IMR-90 (cell line): ENCODE results near the gene ARID5A. TPM values are rescaled to one million over a fixed set of nuclear protein-coding genes. Genes with fewer than 3 reads are reported as not detected.

ENCODE experiments used
- ATAC-seq: fragments of 200-7000 bp; cut with Tn5 transposase; 2 replicates; pipeline ENCODE4 v1.9.1; 2020; ENCODE audit warnings: low read depth, mild to moderate bottlenecking, moderate library complexity
- BruUV-seq: library from RNA; stranded (reverse); fragments of 400-500 nt; replicated peaks from 2 replicates; lab custom pipeline; 2021; lab: Mats Ljungman, UMichigan
- CTCF ChIA-PET: fragments of 300-600 bp; formaldehyde crosslinking; extraction: SDS; loops from one replicate; lab custom pipeline; 2021; ENCODE audit warnings: antibody characterized with exemption; lab: Yijun Ruan, JAX
- POLR2A ChIA-PET: fragments of 300-600 bp; sonication (Branson Sonifier 250); formaldehyde crosslinking; loops from one replicate; lab custom pipeline; 2022; ENCODE audit warnings: antibody characterized with exemption; ENCODE audit not compliant: unreplicated experiment; lab: Charles Lee
- DNase-seq: peaks from one replicate; pipeline ENCODE4 v3.0.0; 2013
- H2AFZ ChIP-seq: replicated peaks from 2 replicates; pipeline ENCODE3; 2013; ENCODE audit warnings: low read length, mild to moderate bottlenecking; ENCODE audit not compliant: poor library complexity
- H2AK5ac ChIP-seq: 2 replicates; pipeline ENCODE4 v1.6.1; 2013; ENCODE audit warnings: low read depth, low read length, inconsistent platforms
- H2AK9ac ChIP-seq: replicated peaks from 2 replicates; pipeline ENCODE3; 2013; ENCODE audit warnings: mild to moderate bottlenecking, low read depth, low read length, moderate library complexity; ENCODE audit not compliant: poor library complexity
- H2BK120ac ChIP-seq: 2 replicates; pipeline ENCODE4 v1.6.1; 2013; ENCODE audit warnings: low read depth, low read length, inconsistent platforms
- H2BK15ac ChIP-seq: 3 replicates; pipeline ENCODE4 v1.6.1; 2013; ENCODE audit warnings: low read depth, low read length, inconsistent platforms
- H2BK20ac ChIP-seq: 2 replicates; pipeline ENCODE4 v1.6.1; 2013; ENCODE audit warnings: low read depth, mild to moderate bottlenecking, inconsistent platforms, low read length, moderate library complexity
- H2BK5ac ChIP-seq: 2 replicates; pipeline ENCODE4 v1.6.1; 2013; ENCODE audit warnings: mild to moderate bottlenecking, low read depth, low read length, inconsistent platforms; ENCODE audit not compliant: poor library complexity, severe bottlenecking
- H3K14ac ChIP-seq: replicated peaks from 2 replicates; pipeline ENCODE4 v1.6.1; 2013; ENCODE audit warnings: low read depth, low read length, inconsistent platforms
- H3K18ac ChIP-seq: 2 replicates; pipeline ENCODE4 v1.6.1; 2013; ENCODE audit warnings: low read depth, low read length, control low read depth
- H3K23ac ChIP-seq: 2 replicates; pipeline ENCODE4 v1.6.1; 2013; ENCODE audit warnings: low read depth, low read length, inconsistent platforms
- H3K27ac ChIP-seq: 2 replicates; pipeline ENCODE4 v1.5.1; 2013; ENCODE audit warnings: mild to moderate bottlenecking, control low read depth, low read length; ENCODE audit not compliant: insufficient read depth
- H3K27me3 ChIP-seq: 2 replicates; pipeline ENCODE4 v1.6.1; 2013; ENCODE audit warnings: low read length; ENCODE audit not compliant: control insufficient read depth, insufficient read depth
- H3K36me3 ChIP-seq: 2 replicates; pipeline ENCODE4 v1.6.1; 2013; ENCODE audit warnings: low read length, mixed read lengths; ENCODE audit not compliant: control insufficient read depth, insufficient read depth
- H3K4ac ChIP-seq: 2 replicates; pipeline ENCODE4 v1.6.1; 2013; ENCODE audit warnings: low read depth, low read length, inconsistent platforms
- H3K4me1 ChIP-seq: 2 replicates; pipeline ENCODE4 v1.6.1; 2013; ENCODE audit warnings: low read length, mixed read lengths; ENCODE audit not compliant: control insufficient read depth, insufficient read depth
- H3K4me2 ChIP-seq: 2 replicates; pipeline ENCODE4 v1.6.1; 2013; ENCODE audit warnings: low read depth, mild to moderate bottlenecking, control low read depth, low read length, moderate library complexity
- H3K4me3 ChIP-seq: 2 replicates; pipeline ENCODE4 v1.5.1; 2013; ENCODE audit warnings: low read depth, mild to moderate bottlenecking, control low read depth, low read length, moderate library complexity; ENCODE audit not compliant: insufficient read depth
- H3K56ac ChIP-seq: 2 replicates; pipeline ENCODE4 v1.6.1; 2013; ENCODE audit warnings: low read length, inconsistent platforms; ENCODE audit not compliant: insufficient read depth; ENCODE audit errors: extremely low read depth
- H3K79me1 ChIP-seq, 2 experiments: 2 replicates each; pipeline ENCODE4 v1.6.1; 2013; ENCODE audit warnings: low read length in 2 of 2, inconsistent platforms in 1 of 2, low read depth in 1 of 2
- H3K9ac ChIP-seq: 2 replicates; pipeline ENCODE4 v1.6.1; 2013; ENCODE audit warnings: low read depth, low read length, control low read depth
- H3K9me1 ChIP-seq: 2 replicates; pipeline ENCODE4 v1.6.1; 2013; ENCODE audit warnings: low read length, inconsistent platforms; ENCODE audit not compliant: insufficient read depth
- H3K9me3 ChIP-seq: 2 replicates; pipeline ENCODE4 v1.6.1; 2013; ENCODE audit warnings: low read length; ENCODE audit not compliant: control insufficient read depth, insufficient read depth
- H4K20me1 ChIP-seq: 2 replicates; pipeline ENCODE4 v1.6.1; 2013; ENCODE audit warnings: low read length, inconsistent platforms; ENCODE audit not compliant: insufficient read depth
- H4K5ac ChIP-seq: 2 replicates; pipeline ENCODE4 v1.6.1; 2013; ENCODE audit warnings: mild to moderate bottlenecking, low read depth, low read length, control low read depth
- H4K8ac ChIP-seq, 2 experiments: 2 replicates each; pipeline ENCODE4 v1.6.1; 2013; ENCODE audit warnings: low read depth in 2 of 2, low read length in 2 of 2, control low read depth in 1 of 2, inconsistent platforms in 1 of 2
- H4K91ac ChIP-seq: 2 replicates; pipeline ENCODE4 v1.6.1; 2013; ENCODE audit warnings: low read depth, low read length, inconsistent platforms; ENCODE audit not compliant: insufficient read depth
- BHLHE40 ChIP-seq: fragments of 150-350 bp; IDR thresholded peaks from 2 replicates; pipeline ENCODE4 v1.6.1; 2016; ENCODE audit warnings: mild to moderate bottlenecking, low read depth, low read length
- CEBPB ChIP-seq: IDR thresholded peaks from 2 replicates; pipeline ENCODE4 v1.6.1; 2012; ENCODE audit warnings: low read depth, low read length, improper control_type of control experiment
- CHD1 ChIP-seq: IDR thresholded peaks from 2 replicates; pipeline ENCODE4 v1.6.1; 2012; ENCODE audit warnings: low read depth, low read length, improper control_type of control experiment
- CTCF ChIP-seq: conservative IDR thresholded peaks from 2 replicates; pipeline ENCODE4 v1.5.1; 2012; ENCODE audit warnings: mild to moderate bottlenecking, low read depth, low read length, improper control_type of control experiment
- FOS ChIP-seq: fragments of 150-350 bp; IDR thresholded peaks from 2 replicates; pipeline ENCODE4 v1.6.1; 2016; ENCODE audit warnings: low read depth, low read length
- MAFK ChIP-seq: IDR thresholded peaks from 2 replicates; pipeline ENCODE4 v1.6.1; 2012; ENCODE audit warnings: low read depth, low read length, improper control_type of control experiment
- MAZ ChIP-seq: IDR thresholded peaks from 2 replicates; pipeline ENCODE4 v1.6.1; 2012; ENCODE audit warnings: low read depth, mild to moderate bottlenecking, low read length, improper control_type of control experiment, moderate library complexity, borderline replicate concordance
- MXI1 ChIP-seq: IDR thresholded peaks from 2 replicates; pipeline ENCODE4 v1.6.1; 2012; ENCODE audit warnings: low read depth, mild to moderate bottlenecking, low read length, moderate library complexity, borderline replicate concordance
- NFE2L2 ChIP-seq: fragments of 150-350 bp; IDR thresholded peaks from 2 replicates; pipeline ENCODE4 v1.6.1; 2016; ENCODE audit warnings: low read depth, mild to moderate bottlenecking, low read length
- POLR2A ChIP-seq: IDR thresholded peaks from 2 replicates; pipeline ENCODE4 v1.6.1; 2012; ENCODE audit warnings: mild to moderate bottlenecking, low read depth, low read length
- RAD21 ChIP-seq: IDR thresholded peaks from 2 replicates; pipeline ENCODE4 v1.6.1; 2012; ENCODE audit warnings: low read length, improper control_type of control experiment
- RCOR1 ChIP-seq: IDR thresholded peaks from 2 replicates; pipeline ENCODE4 v1.6.1; 2012; ENCODE audit warnings: mild to moderate bottlenecking, low read length, improper control_type of control experiment; ENCODE audit not compliant: insufficient replicate concordance
- RFX5 ChIP-seq: IDR thresholded peaks from 2 replicates; pipeline ENCODE4 v1.8.0; 2012; ENCODE audit warnings: low read depth, mild to moderate bottlenecking, low read length, moderate library complexity
- SMC3 ChIP-seq: fragments of 150-350 bp; IDR thresholded peaks from 2 replicates; pipeline ENCODE4 v1.6.1; 2016; ENCODE audit warnings: low read depth, mild to moderate bottlenecking, antibody characterized with exemption, low read length, moderate library complexity
- USF2 ChIP-seq: fragments of 150-350 bp; IDR thresholded peaks from 2 replicates; pipeline ENCODE4 v1.6.1; 2017; ENCODE audit warnings: mild to moderate bottlenecking, antibody characterized with exemption, low read length, low read depth
- WGBS, 2 experiments: methylation state at CpG; one replicate each; pipeline versions ENCODE4 v1.1.5 to v1.1.7; 2013; ENCODE audit warnings: missing lambda C conversion rate in 2 of 2; ENCODE audit not compliant: insufficient read length in 1 of 2; ENCODE audit errors: extremely low coverage in 2 of 2; 5-methylcytosine and 5-hydroxymethylcytosine counted together
- dilution Hi-C: fragments of 300-500 bp; cut with HindIII; formaldehyde crosslinking; loops from one replicate; pipeline ENCODE4 v1.14.3; 2018; ENCODE audit warnings: low sequenced_read_pairs; ENCODE audit not compliant: unreplicated experiment
- in situ Hi-C: fragments of 300-500 bp; cut with MboI; formaldehyde crosslinking; loops from 3 replicates; pipeline ENCODE4 v1.14.3; 2019; ENCODE audit warnings: low sequenced_read_pairs, inconsistent platforms, mixed read lengths
- intact Hi-C: fragments of 100-400 bp; cut with micrococcal nuclease; formaldehyde crosslinking; loops from 2 replicates; pipeline ENCODE4 v1.10.0; 2022
- polyA plus RNA-seq, 3 experiments: library from polyadenylated mRNA; depleted of rRNA; stranded (reverse); fragments of >200 nt; gene quantifications; 2 replicates each; pipeline ENCODE4 v1.2.3, GENCODE V29; 2012; ENCODE audit warnings: low replicate concordance in 1 of 3
- total RNA-seq: library from RNA; depleted of rRNA; stranded (reverse); fragments of >200 nt; gene quantifications from 2 replicates; pipeline ENCODE4 v1.2.3, GENCODE V29; 2012
- TF ChIP-seq, protein P1 (sequence below): fragments of 150-350 bp; IDR thresholded peaks from 2 replicates; pipeline ENCODE4 v1.6.1; 2016; ENCODE audit warnings: low read depth, mild to moderate bottlenecking, low read length, moderate library complexity, borderline replicate concordance

ARID5A gene
- total and polyA plus RNA-seq, 2 of the 4 experiments (the other 2 are of a cell fraction), result 2.3 to 6.7 TPM

DNA sequence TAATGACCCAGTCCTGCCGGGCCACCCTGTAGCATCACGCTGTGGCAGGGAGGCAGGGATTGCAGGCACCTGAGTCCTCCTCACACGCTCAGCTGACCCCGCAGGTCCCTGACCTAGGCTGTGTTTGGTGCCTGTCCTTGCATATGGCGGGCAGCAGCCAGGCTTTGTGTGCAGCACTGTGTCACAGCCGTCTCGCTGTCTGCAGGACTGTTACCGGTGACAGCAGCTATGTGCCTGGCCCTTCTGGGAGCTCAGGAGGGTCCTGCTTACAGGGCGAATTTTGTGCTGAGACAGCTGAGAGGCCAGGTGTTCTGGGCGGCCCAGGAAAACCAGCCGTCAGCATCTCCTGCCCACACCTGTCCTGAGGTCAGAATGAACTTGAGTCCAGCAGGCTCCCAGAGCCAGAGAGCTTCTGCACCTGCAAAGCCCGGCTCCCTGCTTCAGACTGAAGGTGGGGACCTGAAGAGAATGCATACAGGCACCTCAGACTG is 10.4 kb upstream of the ARID5A start:
- H2AFZ ChIP-seq, result no peak overlapping the region
- H3K4me3 ChIP-seq, result no peak overlapping the region
- no peak overlapping the region for H2BK5ac ChIP-seq
- H3K9ac ChIP-seq, result no peak overlapping the region
- H3K23ac ChIP-seq, result no peak overlapping the region
- H2BK20ac ChIP-seq, result no peak overlapping the region
- H3K9me1 ChIP-seq, result no peaks in the 10 kb centered on the region; the same call in 1 of the 2 replicates
- no peak overlapping the region for H4K8ac ChIP-seq
- peaks cover 30% of the 10 kb centered on the region for H3K27me3 ChIP-seq
- in situ Hi-C loops (no loop called here), intact Hi-C loops (no loop called here), dilution Hi-C loops (no loop called here)
- no peak overlapping the region for H2BK15ac ChIP-seq
- H3K4me1 ChIP-seq, result peaks cover 16% of the 10 kb centered on the region
- H4K91ac ChIP-seq, result no peak overlapping the region
- POLR2A ChIA-PET, result no interaction called here
- no peak overlapping the region for H2AK5ac ChIP-seq
- no peak overlapping the region for H3K14ac ChIP-seq
- no peaks in the 10 kb centered on the region for H3K9me3 ChIP-seq
- no peak overlapping the region for H4K5ac ChIP-seq
- no peak overlapping the region for H3K18ac ChIP-seq
- ATAC-seq, result no peak
- peak overlapping the region; percentile 63 for H2AK9ac ChIP-seq
- H2BK120ac ChIP-seq, result no peak overlapping the region
- TF ChIP-seq MXI1 (no peak), USF2 (no peak), RCOR1 (no peak), CEBPB (no peak), RAD21 (no peak), CHD1 (no peak), NFE2L2 (no peak), MAFK (no peak), RFX5 (no peak), CTCF (no peak), MAZ (no peak), FOS (no peak), BHLHE40 (no peak), SMC3 (no peak), POLR2A (no peak)
- TF ChIP-seq, protein P1, sequence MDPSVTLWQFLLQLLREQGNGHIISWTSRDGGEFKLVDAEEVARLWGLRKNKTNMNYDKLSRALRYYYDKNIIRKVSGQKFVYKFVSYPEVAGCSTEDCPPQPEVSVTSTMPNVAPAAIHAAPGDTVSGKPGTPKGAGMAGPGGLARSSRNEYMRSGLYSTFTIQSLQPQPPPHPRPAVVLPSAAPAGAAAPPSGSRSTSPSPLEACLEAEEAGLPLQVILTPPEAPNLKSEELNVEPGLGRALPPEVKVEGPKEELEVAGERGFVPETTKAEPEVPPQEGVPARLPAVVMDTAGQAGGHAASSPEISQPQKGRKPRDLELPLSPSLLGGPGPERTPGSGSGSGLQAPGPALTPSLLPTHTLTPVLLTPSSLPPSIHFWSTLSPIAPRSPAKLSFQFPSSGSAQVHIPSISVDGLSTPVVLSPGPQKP, result no peak
- no peak for DNase-seq
- no peaks in the 10 kb centered on the region for H4K20me1 ChIP-seq
- H3K4me2 ChIP-seq, result no peak overlapping the region
- H3K79me1 ChIP-seq, result no peaks in the 10 kb centered on the region
- no peak overlapping the region for H3K4ac ChIP-seq
- H3K27ac ChIP-seq, result no peak overlapping the region
- WGBS, 2 experiments, result 96% methylated on average over 6 of the region's 12 CpGs; no CpG with 5 or more reads in 1 of the 2 experiments
- BruUV-seq, result no TSS peak
- H3K36me3 ChIP-seq, result no peaks in the 10 kb centered on the region
- no peak overlapping the region for H3K56ac ChIP-seq
- CTCF ChIA-PET, result no interaction called here
